Uterus (tissue), 2 donors: ENCODE measurements around the gene JMJD8.
A peak's percentile ranks its signal among the peaks of the same experiment; 100 is the strongest.

Source experiments
- POLR2A ChIP-seq, 2 donors: fragments of 450-650 bp; IDR thresholded peaks; one replicate each; pipeline ENCODE4 v1.6.1; 2016; ENCODE audit warnings: antibody characterized with exemption in 2 of 2, mild to moderate bottlenecking in 1 of 2, moderate library complexity in 1 of 2
- TF ChIP-seq, protein P1 (sequence below), 4 experiments: fragments of 200-600 bp in 2 of 4; fragments of 450-650 bp in 2 of 4; sonication (generic) in 2 of 4; IDR thresholded peaks; one replicate each; pipeline ENCODE4 v1.5.1; 2016 to 2019; ENCODE audit warnings: antibody characterized with exemption in 4 of 4, mild to moderate bottlenecking in 2 of 4, moderate library complexity in 1 of 4

DNA sequence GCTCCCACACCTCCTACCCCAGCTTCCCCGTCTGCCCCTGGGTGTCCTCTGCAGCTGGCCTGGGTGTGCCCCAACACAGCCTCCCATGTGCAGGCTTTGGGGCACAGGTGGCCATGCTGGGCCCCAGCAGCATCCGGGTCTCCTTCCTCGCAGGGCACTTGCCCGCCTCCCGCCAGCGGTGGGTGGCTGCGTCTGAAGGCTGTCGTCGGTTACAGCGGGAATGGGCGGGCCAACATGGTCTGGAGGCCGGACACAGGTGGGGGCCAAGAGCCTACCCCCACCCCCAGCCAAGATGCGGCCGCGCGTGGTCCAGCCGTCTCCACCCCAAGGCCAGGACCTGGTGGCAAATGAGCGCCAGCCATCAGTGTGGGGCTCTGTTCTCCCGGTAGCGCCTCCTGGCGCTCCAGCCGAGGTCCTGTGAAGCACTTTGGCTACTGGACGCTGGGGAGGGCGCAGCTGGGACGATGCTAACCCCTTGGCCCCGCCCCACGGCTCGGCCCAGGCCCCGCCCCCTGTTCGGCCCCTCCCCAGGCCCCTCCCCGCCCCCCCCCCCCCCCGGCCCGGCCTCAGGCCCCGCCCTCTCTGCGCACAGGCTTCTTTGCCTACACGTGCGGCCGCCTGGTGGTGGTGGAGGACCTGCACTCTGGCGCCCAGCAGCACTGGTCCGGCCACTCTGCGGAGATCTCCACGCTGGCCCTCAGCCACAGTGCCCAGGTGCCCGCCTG is 23.5 kb downstream of the JMJD8 start:
- TF ChIP-seq, protein P1, sequence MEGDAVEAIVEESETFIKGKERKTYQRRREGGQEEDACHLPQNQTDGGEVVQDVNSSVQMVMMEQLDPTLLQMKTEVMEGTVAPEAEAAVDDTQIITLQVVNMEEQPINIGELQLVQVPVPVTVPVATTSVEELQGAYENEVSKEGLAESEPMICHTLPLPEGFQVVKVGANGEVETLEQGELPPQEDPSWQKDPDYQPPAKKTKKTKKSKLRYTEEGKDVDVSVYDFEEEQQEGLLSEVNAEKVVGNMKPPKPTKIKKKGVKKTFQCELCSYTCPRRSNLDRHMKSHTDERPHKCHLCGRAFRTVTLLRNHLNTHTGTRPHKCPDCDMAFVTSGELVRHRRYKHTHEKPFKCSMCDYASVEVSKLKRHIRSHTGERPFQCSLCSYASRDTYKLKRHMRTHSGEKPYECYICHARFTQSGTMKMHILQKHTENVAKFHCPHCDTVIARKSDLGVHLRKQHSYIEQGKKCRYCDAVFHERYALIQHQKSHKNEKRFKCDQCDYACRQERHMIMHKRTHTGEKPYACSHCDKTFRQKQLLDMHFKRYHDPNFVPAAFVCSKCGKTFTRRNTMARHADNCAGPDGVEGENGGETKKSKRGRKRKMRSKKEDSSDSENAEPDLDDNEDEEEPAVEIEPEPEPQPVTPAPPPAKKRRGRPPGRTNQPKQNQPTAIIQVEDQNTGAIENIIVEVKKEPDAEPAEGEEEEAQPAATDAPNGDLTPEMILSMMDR (IDR thresholded peaks at IDR 0.05): peak; percentile 51 to 76 (median 72)
- TF ChIP-seq POLR2A (IDR thresholded peaks at IDR 0.05): peak in 1 of 2 donors; percentile 10
